Duodenal mucosa (tissue), 2 donors: ENCODE data around the gene OPTN.

ENCODE experiments used
- H3K27ac ChIP-seq: one replicate; pipeline ENCODE4 v1.7.0; 2013; ENCODE audit warnings: low read depth, low read length
- H3K27me3 ChIP-seq, 2 donors: one replicate each; pipeline ENCODE4 v1.7.0; 2013; ENCODE audit warnings: low read length in 2 of 2, control low read depth in 1 of 2; ENCODE audit not compliant: insufficient read depth in 2 of 2, control insufficient read depth in 1 of 2
- H3K36me3 ChIP-seq, 2 donors: one replicate each; pipeline ENCODE4 v1.7.0; 2013; ENCODE audit warnings: low read length in 2 of 2, control low read depth in 1 of 2; ENCODE audit not compliant: insufficient read depth in 2 of 2, control insufficient read depth in 1 of 2
- H3K4me1 ChIP-seq, 2 donors: one replicate each; pipeline ENCODE4 v1.7.0; 2013; ENCODE audit warnings: low read length in 2 of 2, control low read depth in 1 of 2; ENCODE audit not compliant: insufficient read depth in 2 of 2, control insufficient read depth in 1 of 2
- H3K4me3 ChIP-seq, 2 donors: one replicate each; pipeline ENCODE4 v1.7.0; 2013; ENCODE audit warnings: low read length in 2 of 2, low read depth in 1 of 2
- H3K9ac ChIP-seq, 2 donors: one replicate each; pipeline ENCODE4 v1.7.0; 2013; ENCODE audit warnings: low read length in 2 of 2, low read depth in 1 of 2
- H3K9me3 ChIP-seq, 2 donors: one replicate each; pipeline ENCODE4 v1.7.0; 2013; ENCODE audit warnings: low read length in 2 of 2, control low read depth in 1 of 2; ENCODE audit not compliant: control insufficient read depth in 1 of 2

OPTN gene

GRCh38 chr10:13173616-13174015 lies 73.7 kb downstream of the OPTN start:
- H3K27me3 ChIP-seq = no peaks in the 10 kb centered on the region
- no peak overlapping the region for H3K9ac ChIP-seq
- H3K4me1 ChIP-seq = no peaks in the 10 kb centered on the region
- no peak overlapping the region for H3K27ac ChIP-seq
- H3K9me3 ChIP-seq = no peaks in the 10 kb centered on the region
- no peaks in the 10 kb centered on the region for H3K36me3 ChIP-seq
- H3K4me3 ChIP-seq = no peak overlapping the region

- H3K36me3 ChIP-seq = peaks cover 0 to 3% of the 10 kb centered on the region in 2 donors
- H3K27me3 ChIP-seq = no peaks in the 10 kb centered on the region
- no peaks in the 10 kb centered on the region for H3K4me1 ChIP-seq
- H3K9ac ChIP-seq = no peak overlapping the region
- H3K4me3 ChIP-seq = no peak overlapping the region
- H3K9me3 ChIP-seq = no peaks in the 10 kb centered on the region
- no peak overlapping the region for H3K27ac ChIP-seq
Measured at GRCh38 chr10:13180788-13181187, 80.8 kb downstream of the OPTN start.

DNA sequence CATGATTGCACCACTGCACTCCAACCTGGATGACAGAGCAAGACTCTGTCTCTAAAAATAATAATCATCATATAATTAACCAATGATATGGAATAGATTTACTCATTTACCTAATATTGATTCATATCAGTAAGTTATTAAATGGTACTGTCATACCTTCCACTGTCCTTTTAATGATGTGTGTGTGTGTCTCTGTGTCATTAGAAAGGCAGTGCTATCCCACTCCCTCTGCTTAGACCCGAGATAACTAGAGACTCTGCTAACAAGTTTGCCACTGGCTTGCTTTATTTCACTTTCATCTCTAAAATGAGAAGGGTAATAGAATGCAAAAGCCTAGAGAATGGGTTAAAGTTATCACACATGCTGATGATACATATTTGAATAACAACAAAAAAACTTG lies 82.5 kb downstream of the OPTN start:
- Histone ChIP-seq H3K27me3 (no peaks in the 10 kb centered on the region), H3K4me3 (no peak overlapping the region), H3K9me3 (no peaks in the 10 kb centered on the region), H3K4me1 (no peaks in the 10 kb centered on the region), H3K36me3 (peaks cover 0 to 3% of the 10 kb centered on the region in 2 donors), H3K27ac (no peak overlapping the region), H3K9ac (no peak overlapping the region)

DNA sequence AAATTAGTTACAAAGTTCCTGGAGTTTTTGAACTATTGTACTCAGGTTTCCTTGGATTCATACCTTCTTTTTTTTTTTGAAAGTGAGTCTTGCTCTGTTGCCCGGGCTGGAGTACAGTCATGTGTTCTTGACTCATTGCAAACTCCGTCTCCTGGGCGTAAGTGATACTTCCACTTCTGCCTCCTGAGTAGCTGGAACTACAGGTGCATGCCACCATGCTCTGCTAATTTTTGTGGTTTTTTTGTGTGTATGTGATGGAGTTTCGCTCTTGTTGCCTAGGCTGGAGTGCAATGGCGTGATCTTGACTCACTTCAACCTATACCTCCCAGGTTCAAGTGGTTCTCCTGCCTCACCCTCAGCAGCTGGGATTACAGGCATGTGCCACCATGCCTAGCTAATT lies 83.7 kb downstream of the OPTN start:
- no peaks in the 10 kb centered on the region for H3K9me3 ChIP-seq
- peaks cover 0 to 4% of the 10 kb centered on the region in 2 donors for H3K36me3 ChIP-seq
- no peaks in the 10 kb centered on the region for H3K27me3 ChIP-seq
- no peaks in the 10 kb centered on the region for H3K4me1 ChIP-seq
- no peak overlapping the region for H3K4me3 ChIP-seq
- no peak overlapping the region for H3K9ac ChIP-seq
- H3K27ac ChIP-seq = no peak overlapping the region

DNA sequence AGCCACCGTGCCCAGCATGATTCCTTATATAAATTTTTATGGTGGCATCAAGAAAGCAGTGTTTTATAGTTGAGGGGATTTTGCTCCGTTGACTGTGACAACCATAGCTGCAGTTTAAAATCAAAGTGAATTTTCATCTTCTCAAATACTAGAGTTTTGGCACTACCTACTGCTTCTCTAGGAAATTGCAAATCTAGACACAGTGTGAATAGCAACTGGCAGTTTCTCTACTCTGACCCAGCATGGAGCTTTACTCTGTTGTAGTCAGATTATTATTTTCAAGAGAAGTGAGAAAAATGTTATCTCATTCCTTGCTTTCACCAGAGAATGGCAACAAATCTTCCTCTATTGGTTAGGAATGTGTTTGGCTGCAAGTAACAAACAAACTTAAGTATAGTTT lies 84.3 kb downstream of the OPTN start:
- Histone ChIP-seq H3K4me1 (no peaks in the 10 kb centered on the region), H3K27me3 (no peaks in the 10 kb centered on the region), H3K27ac (no peak overlapping the region), H3K9ac (no peak overlapping the region), H3K4me3 (no peak overlapping the region), H3K9me3 (no peaks in the 10 kb centered on the region), H3K36me3 (peaks cover 0 to 6% of the 10 kb centered on the region in 2 donors)

GRCh38 chr10:13184730-13185514 lies 85.0 kb downstream of the OPTN start:
- Histone ChIP-seq H3K27ac (no peak overlapping the region), H3K4me3 (no peak overlapping the region), H3K9me3 (no peaks in the 10 kb centered on the region), H3K4me1 (no peaks in the 10 kb centered on the region), H3K27me3 (no peaks in the 10 kb centered on the region), H3K9ac (no peak overlapping the region), H3K36me3 (peaks cover 0 to 6% of the 10 kb centered on the region in 2 donors)

- no peak overlapping the region for H3K9ac ChIP-seq
- H3K27ac ChIP-seq = no peak overlapping the region
- H3K36me3 ChIP-seq = peaks cover 0 to 6% of the 10 kb centered on the region in 2 donors
- no peaks in the 10 kb centered on the region for H3K27me3 ChIP-seq
- H3K4me3 ChIP-seq = no peak overlapping the region
- no peaks in the 10 kb centered on the region for H3K4me1 ChIP-seq
- no peaks in the 10 kb centered on the region for H3K9me3 ChIP-seq
Measured at GRCh38 chr10:13187135-13187534, 87.2 kb downstream of the OPTN start.
